ENCODE measurements around the gene ASAP3.

ASAP3 gene

GRCh38 chr1:23423415-23424292 lies 60.3 kb downstream of the ASAP3 start:
- DNase-seq (ENCODE audit: low read depth, low spot score), result no peak

- no peak for DNase-seq (ENCODE audit: low read depth, low spot score)
Observed at GRCh38 chr1:23422941-23423340, 61.0 kb downstream of the ASAP3 start.

GRCh38 chr1:23422241-23422877 lies 61.6 kb downstream of the ASAP3 start:
- no peak for DNase-seq (ENCODE audit: low read depth, low spot score)

- DNase-seq (ENCODE audit: low read depth, low spot score), result no peak
Observed at GRCh38 chr1:23421753-23422240, 62.2 kb downstream of the ASAP3 start.

GRCh38 chr1:23421343-23421742 lies 62.6 kb downstream of the ASAP3 start:
- DNase-seq (ENCODE audit: low read depth, low spot score), result no peak

GRCh38 chr1:23420778-23421177 lies 63.2 kb downstream of the ASAP3 start:
- DNase-seq (ENCODE audit: low read depth, low spot score), result no peak

GRCh38 chr1:23419180-23419579 lies 64.8 kb downstream of the ASAP3 start:
- DNase-seq (ENCODE audit: low read depth, low spot score), result no peak

GRCh38 chr1:23417570-23417969 lies 66.4 kb downstream of the ASAP3 start:
- no peak for DNase-seq (ENCODE audit: low read depth, low spot score)

- DNase-seq (ENCODE audit: low read depth, low spot score), result no peak
Observed at GRCh38 chr1:23416964-23417363, 67.0 kb downstream of the ASAP3 start.

- DNase-seq (ENCODE audit: low read depth, low spot score), result no peak
Observed at GRCh38 chr1:23408797-23409290, 75.1 kb downstream of the ASAP3 start.

- DNase-seq (ENCODE audit: low read depth, low spot score), result no peak
Observed at GRCh38 chr1:23407016-23407630, 76.9 kb downstream of the ASAP3 start.

- no peak for DNase-seq (ENCODE audit: low read depth, low spot score)
Observed at GRCh38 chr1:23405946-23406345, 78.0 kb downstream of the ASAP3 start.

- DNase-seq (ENCODE audit: low read depth, low spot score), result peak; percentile 74
Observed at GRCh38 chr1:23403735-23404486, 80.1 kb downstream of the ASAP3 start.

- no peak for DNase-seq (ENCODE audit: low read depth, low spot score)
Observed at GRCh38 chr1:23403355-23403734, 80.6 kb downstream of the ASAP3 start.

- no peak for DNase-seq (ENCODE audit: low read depth, low spot score)
Observed at GRCh38 chr1:23403038-23403336, 81.0 kb downstream of the ASAP3 start.

GRCh38 chr1:23402286-23403037 lies 81.5 kb downstream of the ASAP3 start:
- DNase-seq (ENCODE audit: low read depth, low spot score), result no peak

- DNase-seq (ENCODE audit: low read depth, low spot score), result no peak
Observed at GRCh38 chr1:23401313-23401712, 82.7 kb downstream of the ASAP3 start.

GRCh38 chr1:23400324-23401114 lies 83.5 kb downstream of the ASAP3 start:
- DNase-seq (ENCODE audit: low read depth, low spot score), result no peak

GRCh38 chr1:23399229-23399628 lies 84.8 kb downstream of the ASAP3 start:
- no peak for DNase-seq (ENCODE audit: low read depth, low spot score)

- no peak for DNase-seq (ENCODE audit: low read depth, low spot score)
Observed at GRCh38 chr1:23397908-23398307, 86.1 kb downstream of the ASAP3 start.

All from activated naive CD8-positive, alpha-beta T cell treated with anti-CD3 and anti-CD28 coated beads, Interleukin-2, amount 50 U/mL, for 16 hours (primary cell).